Stimulated activated CD8-positive, alpha-beta memory T cell treated with anti-CD3 and anti-CD28 coated beads, Interleukin-4, amount 100 ng/mL, for 4 hours (primary cell): ENCODE data around the gene CDC42BPB.

Source experiments
- DNase-seq, 2 donors: peaks; one replicate each; pipeline ENCODE4 v3.0.0-alpha.2; 2020; ENCODE audit warnings: low read depth in 2 of 2, low spot score in 1 of 2

Gene CDC42BPB

GRCh38 chr14:102915292-102916110 is 141.8 kb downstream of the CDC42BPB start:
- DNase-seq, result no peak

DNA sequence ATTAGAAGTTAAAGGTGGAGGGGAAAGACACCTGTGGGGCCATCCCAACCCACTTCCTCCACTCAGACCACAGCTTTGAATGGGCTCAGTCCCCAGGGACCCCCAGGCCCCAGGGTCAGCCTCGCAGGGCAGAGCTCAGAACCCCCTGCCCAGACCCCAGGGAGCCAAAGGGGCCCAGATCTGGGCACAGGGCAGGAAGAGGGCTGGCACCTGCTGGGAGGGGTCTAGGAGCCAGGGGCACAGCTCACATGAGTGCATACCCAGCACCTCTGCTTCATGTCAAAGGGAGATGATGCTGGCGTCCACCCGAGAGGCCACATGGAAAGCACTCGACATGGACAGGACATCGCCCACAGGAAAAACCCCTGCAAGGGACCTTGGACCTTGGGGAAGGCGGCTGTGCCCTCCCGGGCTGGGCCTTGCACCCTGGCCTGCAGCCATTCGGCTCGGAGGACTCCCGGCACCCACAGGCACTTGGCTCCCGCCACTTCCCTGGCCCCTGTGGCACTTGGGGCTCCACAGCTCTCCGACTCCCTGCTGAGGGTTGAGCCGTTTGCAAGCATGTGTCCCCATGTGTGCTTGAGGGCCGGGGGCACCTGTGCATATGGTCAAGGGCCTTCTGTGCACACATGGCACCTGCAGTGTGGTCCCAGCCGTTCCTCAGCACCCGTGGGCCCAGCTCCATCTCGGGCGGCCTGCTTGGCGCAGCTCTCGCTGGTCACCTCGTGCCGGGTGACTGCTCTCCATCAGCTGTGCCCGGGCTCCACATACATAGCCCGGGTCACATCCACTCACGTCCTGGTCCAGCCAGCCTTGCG is 142.7 kb downstream of the CDC42BPB start:
- no peak for DNase-seq

DNA sequence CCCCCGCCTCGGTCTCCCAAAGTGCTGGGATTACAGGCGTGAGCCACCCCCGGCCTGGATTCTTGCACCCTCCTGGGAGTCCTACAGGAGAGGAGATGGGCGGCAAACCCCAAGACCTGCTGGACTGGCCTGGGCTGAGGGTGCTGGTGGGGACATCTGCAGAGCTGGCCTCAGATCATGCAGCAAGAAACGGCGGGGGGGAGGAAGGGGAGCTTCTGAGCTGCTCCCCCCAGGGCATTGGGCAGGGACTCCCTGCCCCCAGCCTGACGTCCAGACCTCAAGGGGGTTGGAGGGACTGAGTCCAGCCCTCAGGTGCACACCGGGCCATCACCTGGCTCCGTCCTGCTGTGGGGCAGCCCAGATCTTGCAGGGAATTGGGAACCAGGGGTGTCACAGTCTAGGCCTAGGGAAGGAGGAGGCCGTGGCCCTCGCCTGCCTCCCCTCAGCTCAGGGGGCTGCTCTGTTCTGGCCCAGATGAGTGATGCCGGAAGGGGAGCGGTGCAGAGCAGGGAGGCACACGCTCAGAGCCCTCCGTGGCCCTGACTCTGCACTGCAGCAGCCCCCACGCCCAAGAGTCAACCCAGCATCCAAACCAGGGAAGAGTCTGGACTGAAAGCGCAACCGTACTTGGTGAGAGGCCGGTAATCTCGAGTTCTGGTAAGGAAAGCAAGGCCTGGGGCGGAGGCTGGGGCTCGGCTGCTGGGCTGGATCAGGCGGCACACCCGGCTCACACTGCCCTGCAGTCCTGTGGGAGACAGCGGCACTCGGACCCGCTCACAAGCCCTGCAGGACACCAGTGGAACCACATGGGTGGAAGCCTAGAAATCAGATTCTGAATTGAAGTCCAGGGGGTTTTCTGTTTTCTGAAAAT is 143.8 kb downstream of the CDC42BPB start:
- DNase-seq, result no peak

DNA sequence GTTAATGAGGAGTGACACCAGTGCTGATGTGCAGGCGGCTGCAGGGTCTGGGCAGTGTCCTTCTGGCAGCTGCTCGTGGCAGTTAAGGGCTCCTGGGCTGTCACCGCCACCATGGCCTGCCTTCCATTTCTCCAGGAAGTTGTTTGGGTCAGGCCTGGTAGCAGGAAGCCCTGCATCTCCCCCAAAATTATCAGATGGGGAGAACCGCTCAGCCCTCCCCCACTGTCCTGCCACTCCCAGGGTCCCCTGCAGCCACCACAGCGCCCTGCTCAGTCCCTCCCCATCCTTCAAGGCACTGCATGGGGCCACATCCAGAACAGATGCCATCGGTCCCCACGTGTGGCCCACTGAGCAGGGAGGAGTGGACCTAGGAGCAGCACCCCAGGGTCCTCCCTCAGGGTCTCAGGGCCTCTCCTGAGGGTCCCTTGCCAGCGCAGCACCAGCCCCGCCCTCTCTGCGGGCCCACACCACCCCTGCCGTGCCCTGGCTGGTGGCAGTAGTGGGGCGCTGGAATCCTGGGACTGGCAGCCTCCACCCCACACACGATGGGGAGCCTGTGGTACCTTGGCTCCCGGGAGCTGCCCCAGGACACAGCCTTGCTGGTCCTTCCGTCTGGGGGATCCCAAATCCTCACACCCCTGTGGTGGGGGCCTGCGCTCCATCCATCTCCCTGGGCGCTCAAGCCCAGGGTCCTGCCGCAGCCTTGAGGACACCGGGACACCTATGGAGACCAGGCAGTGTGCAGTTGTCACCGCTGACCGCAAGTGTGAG is 145.2 kb downstream of the CDC42BPB start:
- no peak for DNase-seq

GRCh38 chr14:102911541-102911951 is 145.8 kb downstream of the CDC42BPB start:
- no peak for DNase-seq

- no peak for DNase-seq
Measured at GRCh38 chr14:102910442-102910841, 146.9 kb downstream of the CDC42BPB start.

DNA sequence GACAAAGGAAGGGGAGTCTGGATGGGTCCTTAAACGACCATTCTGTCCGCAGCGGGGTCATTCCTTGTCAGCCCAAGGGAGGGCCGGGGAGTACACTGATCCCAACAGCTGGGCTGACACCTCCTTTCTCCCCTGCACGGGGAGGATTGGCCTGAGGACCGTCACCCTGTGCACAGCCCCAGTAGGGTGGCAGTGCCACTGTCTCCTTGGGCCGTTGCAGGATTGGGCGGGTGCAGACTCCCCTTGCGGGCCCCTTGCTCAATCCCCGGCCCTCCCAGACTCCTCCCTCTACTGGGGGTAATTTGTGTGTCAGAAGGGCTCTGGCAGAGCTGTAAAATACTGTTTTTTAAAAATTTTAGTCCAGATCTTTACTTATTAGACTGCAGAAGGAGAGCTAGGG is 147.4 kb downstream of the CDC42BPB start:
- DNase-seq, result no peak

DNA sequence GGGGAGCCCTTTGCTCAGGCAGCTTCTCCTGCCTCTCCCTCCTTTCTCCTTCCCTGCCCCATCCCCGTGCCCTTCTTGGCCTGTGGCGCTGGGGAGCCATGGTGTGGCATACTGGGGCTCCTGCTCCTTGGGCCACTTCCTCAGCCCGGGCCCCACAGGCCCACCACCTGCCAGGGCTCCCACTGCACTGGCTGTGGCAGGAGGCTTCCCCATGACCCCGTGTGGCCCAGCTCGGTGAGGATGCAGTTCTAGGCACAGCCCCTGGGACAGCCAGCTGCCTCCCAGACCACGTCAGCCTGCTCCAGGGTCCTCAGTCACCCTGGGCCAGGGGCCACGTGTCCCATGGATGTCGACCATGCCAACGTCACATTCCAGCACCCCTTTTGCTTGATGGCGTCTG is 147.9 kb downstream of the CDC42BPB start:
- DNase-seq, result no peak

DNA sequence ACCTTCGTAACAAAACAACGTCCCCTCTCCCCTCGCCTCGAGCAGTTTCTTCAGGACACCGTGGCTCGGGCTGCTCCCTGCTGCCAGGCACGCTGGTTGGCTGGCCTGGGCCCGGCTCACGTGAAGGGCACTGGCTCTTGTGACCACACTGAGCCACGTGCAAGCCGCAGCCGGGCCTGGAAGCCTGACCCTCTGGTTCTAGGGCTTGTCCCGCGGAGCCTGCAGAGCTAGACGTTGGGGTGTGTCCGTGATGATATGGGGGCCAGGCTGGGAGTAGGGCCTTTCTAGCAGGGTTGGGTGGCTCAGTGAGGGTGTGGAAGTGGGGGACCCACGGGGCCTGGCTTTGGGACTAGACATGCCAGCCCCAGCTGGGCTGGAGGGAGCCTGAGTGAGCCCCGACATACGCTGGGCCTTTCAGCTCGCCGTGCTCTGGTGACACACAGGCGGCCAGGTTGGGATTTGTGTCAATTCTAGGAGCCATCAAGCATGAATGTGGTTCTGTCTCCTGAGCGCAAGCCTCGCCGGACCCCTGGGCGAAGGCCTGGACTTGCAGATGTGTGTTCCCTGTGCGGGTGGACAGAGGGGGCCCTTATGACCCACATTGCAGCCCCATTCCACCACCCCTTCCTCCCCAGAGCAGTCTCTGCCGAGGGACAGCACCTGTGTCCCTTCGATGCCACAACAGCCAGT is 148.4 kb downstream of the CDC42BPB start:
- no peak for DNase-seq

GRCh38 chr14:102907980-102908730 is 149.2 kb downstream of the CDC42BPB start:
- DNase-seq, result no peak

DNA sequence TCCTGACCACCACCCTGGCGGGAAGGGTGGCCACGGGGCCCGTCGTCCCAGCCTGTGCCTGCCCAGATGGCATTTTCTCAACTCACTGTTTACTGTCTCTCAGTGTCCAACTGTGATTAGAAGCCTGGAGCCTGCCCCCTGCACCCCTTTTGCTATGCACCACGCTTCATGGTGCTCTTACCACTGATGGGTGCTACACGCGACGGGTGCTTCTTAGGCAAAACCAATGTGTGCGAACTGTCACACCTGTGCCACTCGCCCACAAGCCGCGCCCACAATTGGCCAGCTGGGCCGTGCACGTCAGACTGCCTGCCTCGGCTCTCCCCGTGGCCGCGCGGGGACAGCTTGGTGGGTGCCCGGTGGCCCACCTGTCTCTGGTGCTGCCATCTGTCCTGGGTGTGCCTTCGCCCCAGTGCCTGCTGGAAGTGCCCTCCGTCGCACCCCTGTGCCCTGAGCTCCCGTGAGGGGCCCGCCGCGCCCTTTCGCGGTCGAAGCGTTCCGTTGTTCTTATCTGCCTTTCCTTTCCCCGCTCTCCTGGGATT is 150.0 kb downstream of the CDC42BPB start:
- no peak for DNase-seq

- no peak for DNase-seq
Measured at GRCh38 chr14:102906616-102907302, 150.6 kb downstream of the CDC42BPB start.

- DNase-seq, result no peak
Measured at GRCh38 chr14:102905116-102906108, 151.9 kb downstream of the CDC42BPB start.

DNA sequence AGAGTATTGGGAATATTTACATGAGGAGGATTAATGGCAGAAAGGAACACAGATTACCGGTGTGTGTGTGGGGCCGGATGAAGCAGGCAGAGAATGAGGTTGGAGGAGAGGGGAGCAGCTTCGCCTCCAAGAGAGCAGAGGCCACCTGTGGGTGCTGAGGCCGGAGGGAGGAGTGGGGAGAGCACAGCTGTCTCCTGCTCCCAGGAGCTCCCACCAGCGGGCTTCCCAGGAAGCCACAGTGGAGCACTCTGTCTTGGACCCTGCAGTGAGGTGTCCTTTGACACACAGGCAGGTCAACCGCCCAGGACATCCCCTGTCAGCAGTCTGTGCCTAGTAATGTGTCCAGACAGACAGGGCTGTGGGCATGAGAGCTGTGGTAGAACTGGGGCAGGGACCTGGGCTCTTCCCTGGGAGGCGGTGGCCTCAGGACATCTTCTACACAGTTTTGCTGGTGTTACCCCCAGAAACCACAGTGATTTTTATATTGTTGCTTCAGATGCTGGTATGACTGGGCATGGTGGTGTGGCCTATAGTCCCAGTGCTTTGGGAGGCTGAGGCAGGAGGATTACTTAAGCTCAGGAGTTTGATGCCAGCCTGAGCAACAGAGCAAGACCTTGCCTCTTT is 153.3 kb downstream of the CDC42BPB start:
- DNase-seq, result no peak

DNA sequence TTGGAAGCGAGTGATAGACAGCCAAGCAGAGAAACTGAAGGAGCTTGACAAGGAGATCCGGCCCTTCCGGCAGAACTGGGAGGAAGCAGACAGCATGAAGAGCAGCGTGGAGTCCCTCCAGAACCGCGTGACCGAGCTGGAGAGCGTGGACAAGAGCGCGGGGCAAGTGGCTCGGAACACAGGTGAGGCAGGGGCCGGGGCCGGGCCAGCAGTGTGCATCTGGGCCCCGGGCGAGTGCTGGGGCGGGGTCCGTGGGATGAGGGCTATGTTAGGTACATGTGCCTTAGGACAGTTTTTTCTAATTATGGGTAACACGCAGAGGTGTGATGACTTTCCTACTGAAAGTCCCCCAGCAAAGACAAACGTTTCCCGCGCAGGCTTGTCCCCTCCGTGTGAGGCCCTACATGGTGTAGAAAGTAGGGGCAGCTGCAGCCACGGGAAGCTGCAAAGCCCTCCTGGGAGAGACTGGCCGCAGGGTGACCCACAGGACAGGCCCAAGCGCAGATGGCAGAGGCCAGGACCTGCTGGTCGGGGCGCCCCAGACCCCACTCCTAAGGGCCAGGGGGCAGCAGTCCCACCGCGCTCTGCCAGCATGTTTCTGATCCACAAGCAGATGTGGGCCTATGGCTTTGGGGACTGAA is 154.0 kb downstream of the CDC42BPB start:
- DNase-seq, result no peak

DNA sequence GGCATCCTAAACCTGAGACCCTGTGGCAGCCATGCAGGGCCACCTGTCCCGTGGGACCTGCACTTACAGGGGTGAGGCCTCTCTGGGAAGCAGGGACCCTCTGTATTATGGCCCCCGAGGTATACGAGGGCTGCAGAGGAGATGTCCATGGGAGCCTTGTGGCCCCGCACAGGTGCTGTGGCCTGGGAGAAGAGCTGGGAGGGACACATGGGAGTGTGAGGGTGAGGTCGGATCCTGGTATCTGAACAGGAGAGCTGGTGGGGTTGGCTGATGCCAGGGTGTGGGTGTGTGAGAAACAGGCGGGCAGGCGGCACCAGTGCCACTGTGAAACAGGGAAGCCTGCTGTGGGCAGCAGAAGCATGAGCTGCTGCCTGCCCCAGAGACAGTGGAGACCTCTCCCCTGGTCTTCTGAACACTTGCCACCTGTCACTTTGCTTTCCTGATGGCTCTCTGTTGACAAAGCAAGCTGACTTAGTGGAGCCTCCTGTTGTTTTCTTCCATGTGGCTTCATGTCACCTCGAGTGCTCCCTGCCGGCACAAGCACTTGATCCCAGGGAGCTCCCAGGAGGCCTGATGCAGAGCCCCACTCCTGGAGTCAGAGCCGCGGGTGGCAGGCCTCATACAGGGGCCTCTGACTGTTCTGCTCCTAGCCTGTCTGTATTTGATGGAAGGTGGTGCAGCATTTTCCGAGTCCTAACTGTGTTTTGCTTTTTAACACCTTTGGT is 154.7 kb downstream of the CDC42BPB start:
- no peak for DNase-seq
